GM18505 (cell line): ENCODE data around the gene STOM.
"Not testable (repeated sequence)": the region's sequence is repeated elsewhere in the genome, so short reads cannot be mapped to it uniquely, and the experiment has no call there.

Source experiments
- ATAC-seq: cut with Tn5 transposase; IDR thresholded peaks from one replicate; pipeline ENCODE4 v1.9.1; 2021; ENCODE audit not compliant: unreplicated experiment
- POLR2A ChIP-seq: IDR thresholded peaks from 4 replicates; pipeline ENCODE4 v1.6.1; 2011; ENCODE audit warnings: borderline replicate concordance; ENCODE audit not compliant: insufficient read depth, insufficient read length; ENCODE audit errors: extremely low read depth

Gene STOM

DNA sequence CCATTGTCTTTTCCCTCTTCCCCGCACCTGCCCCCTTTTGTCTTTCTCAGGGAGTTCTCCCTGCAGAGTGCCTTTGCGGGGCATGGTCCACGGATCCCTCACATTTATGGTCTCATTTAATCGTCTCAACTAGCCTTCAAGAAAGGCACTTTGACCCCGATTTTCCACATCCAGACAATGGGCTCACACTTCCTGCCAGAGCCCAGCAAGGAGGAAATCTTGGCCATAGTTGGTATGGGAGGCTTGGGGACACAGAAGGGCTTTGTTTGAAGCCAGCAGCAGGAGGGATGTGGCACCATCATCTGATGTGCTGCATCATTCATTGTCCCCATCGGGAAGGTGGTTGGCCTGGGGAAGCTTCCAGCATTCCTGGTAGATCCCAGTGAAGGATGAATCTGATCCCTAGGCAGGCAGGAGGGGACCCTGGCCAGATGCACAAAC lies 77.2 kb downstream of the STOM start:
- no peak for TF ChIP-seq POLR2A
- no peak for ATAC-seq

DNA sequence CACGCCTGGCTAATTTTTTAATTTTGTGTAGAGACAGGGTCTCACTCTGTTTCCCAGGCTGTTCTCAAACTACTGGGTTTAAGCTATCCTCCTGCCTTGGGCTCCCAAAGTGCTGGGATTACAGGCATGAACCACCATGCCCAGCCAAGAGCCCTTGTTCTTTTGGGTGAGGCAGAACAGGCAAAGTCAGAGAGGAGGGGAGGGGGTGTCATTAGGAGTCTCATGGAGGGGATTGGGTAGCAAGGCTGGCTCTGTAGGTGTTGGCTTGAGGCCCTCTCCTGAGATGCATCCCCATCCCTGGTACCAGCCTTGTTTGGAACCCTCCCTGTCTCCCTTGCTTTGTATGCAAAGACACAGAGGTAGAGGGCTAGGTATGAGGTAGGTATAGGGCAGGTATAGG lies 78.0 kb downstream of the STOM start:
- no peak for ATAC-seq
- no peak for TF ChIP-seq POLR2A

DNA sequence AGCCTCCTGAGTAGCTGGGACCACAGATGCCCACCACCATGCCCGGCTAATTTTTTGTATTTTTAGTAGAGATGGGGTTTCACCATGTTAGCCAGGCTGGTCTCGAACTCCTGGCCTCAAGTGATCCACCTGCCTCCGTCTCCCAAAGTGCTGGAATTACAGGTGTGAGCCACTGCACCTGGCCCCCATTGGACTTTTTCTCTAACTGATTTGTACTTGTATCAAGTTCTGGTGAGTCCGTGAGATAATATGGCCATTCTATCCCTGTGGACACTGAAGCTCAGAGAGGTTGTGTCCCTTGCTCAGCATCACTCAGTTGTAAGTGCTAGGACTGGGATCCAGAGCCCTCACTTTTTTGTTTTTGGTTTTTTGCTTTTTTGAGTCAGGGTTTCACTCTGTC lies 78.5 kb downstream of the STOM start:
- not testable (repeated sequence) for ATAC-seq

DNA sequence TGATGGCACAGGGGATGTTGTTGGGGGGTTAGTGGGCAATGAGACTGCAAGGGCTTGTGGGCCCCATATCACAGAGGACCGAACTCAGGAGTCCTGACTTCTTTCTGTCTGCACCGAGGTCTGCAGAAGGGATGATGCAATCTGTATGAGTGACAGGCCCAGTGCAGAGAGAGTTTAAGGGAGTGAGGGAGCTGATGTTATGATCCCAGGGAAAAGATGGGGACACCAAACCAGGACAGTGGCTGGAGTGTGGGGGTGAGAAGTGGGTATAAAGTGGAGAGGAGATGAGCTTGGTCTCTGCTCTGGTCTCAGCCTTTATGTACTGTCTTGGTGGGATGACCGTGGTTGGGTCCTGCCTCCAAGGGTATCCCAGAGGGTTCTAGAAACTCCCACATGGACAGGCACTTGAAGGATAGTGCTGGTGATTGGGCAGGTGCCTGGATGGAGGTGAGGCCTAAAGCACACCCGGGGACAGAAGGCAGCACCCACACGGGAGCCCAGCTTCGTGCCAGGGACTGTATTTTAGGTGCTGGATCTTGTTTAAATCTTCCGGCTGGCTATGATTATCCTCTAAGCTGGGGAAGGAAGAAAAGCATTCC lies 80.2 kb downstream of the STOM start:
- ATAC-seq, result no peak
- TF ChIP-seq POLR2A, result no peak

DNA sequence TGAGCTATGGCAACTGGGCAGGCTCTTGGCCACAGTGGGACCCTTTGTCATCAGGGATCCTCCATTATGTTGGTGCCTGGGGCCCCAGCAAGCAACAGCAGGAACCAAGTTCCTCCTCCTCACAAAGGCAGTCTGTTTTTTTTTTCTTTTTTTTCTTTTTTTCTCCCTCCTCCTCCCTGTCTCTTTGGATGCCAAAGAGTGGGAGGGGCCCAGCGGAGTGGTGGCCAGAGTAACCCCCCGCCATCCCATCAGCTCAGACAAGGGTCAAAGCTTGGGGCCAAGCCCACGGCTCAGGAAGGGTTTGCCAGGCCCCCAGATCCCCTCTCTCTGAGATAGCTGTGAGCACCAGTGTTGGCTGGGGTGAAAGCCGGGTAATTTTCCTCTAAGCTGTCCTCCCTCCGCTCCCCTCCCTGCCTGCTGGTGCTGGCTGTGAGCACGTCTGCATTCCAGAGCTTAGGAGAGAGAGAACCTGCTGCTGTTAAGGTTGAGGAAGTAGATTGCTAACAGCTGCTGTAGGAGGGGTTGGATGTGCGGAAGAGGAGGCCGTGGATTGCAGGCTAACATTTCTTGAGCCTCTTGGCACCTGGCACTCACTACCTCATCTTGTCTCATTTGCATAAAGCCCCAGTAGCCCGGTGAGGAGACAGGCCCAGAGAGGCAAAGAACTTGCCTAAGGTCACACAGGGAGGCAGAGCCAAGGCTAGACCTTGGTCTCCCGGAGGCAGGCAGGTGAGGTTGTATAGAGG lies 80.9 kb downstream of the STOM start:
- TF ChIP-seq POLR2A, result no peak
- ATAC-seq, result no peak
